Liver (tissue), 9 donors: ENCODE data around the gene SAMSN1. TPM values are rescaled to one million over a fixed set of nuclear protein-coding genes. Genes with fewer than 3 reads are reported as not detected.
"Not testable (repeated sequence)": the region's sequence is repeated elsewhere in the genome, so short reads cannot be mapped to it uniquely, and the experiment has no call there.

Source experiments
- DNase-seq: peaks from one replicate; pipeline ENCODE4 v3.0.0-alpha.2; 2017; ENCODE audit warnings: low spot score
- H3K27ac ChIP-seq, 2 donors: one replicate each; pipeline ENCODE4 v1.7.0; 2013; ENCODE audit warnings: inconsistent platforms in 2 of 2, low read length in 2 of 2, control low read depth in 1 of 2, low read depth in 1 of 2, mild to moderate bottlenecking in 1 of 2
- H3K27me3 ChIP-seq, 4 donors: one replicate each; pipeline versions ENCODE4 v1.6.1 to v1.7.0; 2013; ENCODE audit warnings: low read length in 3 of 4, inconsistent platforms in 1 of 4, mild to moderate bottlenecking in 1 of 4, moderate library complexity in 1 of 4; ENCODE audit not compliant: control insufficient read depth in 4 of 4, insufficient read depth in 4 of 4
- H3K36me3 ChIP-seq, 4 donors: one replicate each; pipeline versions ENCODE4 v1.6.1 to v1.7.0; 2013; ENCODE audit warnings: low read length in 3 of 4, mild to moderate bottlenecking in 3 of 4, low read depth in 1 of 4, moderate library complexity in 1 of 4; ENCODE audit not compliant: control insufficient read depth in 4 of 4, insufficient read depth in 3 of 4
- H3K4me1 ChIP-seq, 4 donors: one replicate each; pipeline versions ENCODE4 v1.6.1 to v1.7.0; 2013; ENCODE audit warnings: low read length in 3 of 4, mild to moderate bottlenecking in 3 of 4, moderate library complexity in 1 of 4; ENCODE audit not compliant: control insufficient read depth in 4 of 4, insufficient read depth in 4 of 4
- H3K4me3 ChIP-seq, 3 donors: one replicate each; pipeline versions ENCODE4 v1.6.1 to v1.7.0; 2013; ENCODE audit warnings: low read length in 3 of 3, control low read depth in 1 of 3, low read depth in 1 of 3, mild to moderate bottlenecking in 1 of 3
- H3K9ac ChIP-seq, 2 donors: one replicate each; pipeline ENCODE4 v1.7.0; 2013; ENCODE audit warnings: low read length in 2 of 2, mild to moderate bottlenecking in 2 of 2, moderate library complexity in 2 of 2, control low read depth in 1 of 2, low read depth in 1 of 2
- H3K9me3 ChIP-seq, 4 donors: one replicate each; pipeline versions ENCODE4 v1.6.1 to v1.7.0; 2013; ENCODE audit warnings: low read length in 3 of 4; ENCODE audit not compliant: control insufficient read depth in 4 of 4
- ATF3 ChIP-seq: IDR thresholded peaks from 2 replicates; pipeline ENCODE4 v1.6.1; 2016; ENCODE audit warnings: antibody characterized with exemption
- FOXA1 ChIP-seq: IDR thresholded peaks from 2 replicates; pipeline ENCODE4 v1.6.1; 2016; ENCODE audit warnings: antibody characterized with exemption
- FOXA2 ChIP-seq: IDR thresholded peaks from 2 replicates; pipeline ENCODE4 v1.6.1; 2016; ENCODE audit warnings: antibody characterized with exemption
- GABPA ChIP-seq, 2 donors: IDR thresholded peaks in 1 of 2; conservative IDR thresholded peaks in 1 of 2; 2 replicates each; pipeline ENCODE4 v1.6.1; 2016; ENCODE audit warnings: antibody characterized with exemption in 2 of 2, mild to moderate bottlenecking in 1 of 2, moderate library complexity in 1 of 2
- HNF4A ChIP-seq, 2 donors: conservative IDR thresholded peaks; 2 replicates each; pipeline ENCODE4 v1.6.1; 2016; ENCODE audit warnings: antibody characterized with exemption in 2 of 2, mild to moderate bottlenecking in 2 of 2
- HNF4G ChIP-seq: IDR thresholded peaks from 2 replicates; pipeline ENCODE4 v1.6.1; 2016; ENCODE audit warnings: antibody characterized with exemption
- JUND ChIP-seq, 2 donors: IDR thresholded peaks; 2 replicates each; pipeline ENCODE4 v1.6.1; 2016; ENCODE audit warnings: antibody characterized with exemption in 2 of 2
- MAX ChIP-seq: IDR thresholded peaks from 2 replicates; pipeline ENCODE4 v1.6.1; 2016; ENCODE audit warnings: antibody characterized with exemption
- REST ChIP-seq: IDR thresholded peaks from 2 replicates; pipeline ENCODE4 v1.6.1; 2016; ENCODE audit warnings: antibody characterized with exemption, mild to moderate bottlenecking
- SP1 ChIP-seq: IDR thresholded peaks from 2 replicates; pipeline ENCODE4 v1.6.1; 2018; ENCODE audit warnings: antibody characterized with exemption, mild to moderate bottlenecking
- YY1 ChIP-seq: IDR thresholded peaks from 2 replicates; pipeline ENCODE4 v1.6.1; 2016; ENCODE audit warnings: antibody characterized with exemption, mild to moderate bottlenecking
- ZBTB33 ChIP-seq: IDR thresholded peaks from 2 replicates; pipeline ENCODE4 v1.6.1; 2016; ENCODE audit warnings: antibody characterized with exemption
- WGBS: extraction: QIAGEN DNeasy Blood & Tissue Kit; methylation state at CpG from one replicate; pipeline ENCODE4 v1.1.7; 2013; 5-methylcytosine and 5-hydroxymethylcytosine counted together
- polyA plus RNA-seq, 2 donors: library from polyadenylated mRNA; stranded (reverse) in 1 of 2; unstranded in 1 of 2; fragments of 200-250 nt in 1 of 2; fragments of >200 nt in 1 of 2; fragmentation: Nextera tagmentation in 1 of 2; extraction: Ambion mirVana in 1 of 2; gene quantifications; one replicate each; pipeline versions ENCODE4 v1.2.1 to v1.2.3, GENCODE V29; 2013 to 2015
- total RNA-seq, 2 donors: library from RNA; depleted of rRNA; stranded (reverse); fragments of >200 nt; gene quantifications; one replicate each; pipeline ENCODE4 v1.2.3, GENCODE V29; 2014
- donor health status: healthy.
- donor health status: healthy.
- donor health status: healthy.
- donor health status: healthy.
- donor health status: healthy.

The SAMSN1 gene
- total and polyA plus RNA-seq, 4 donors = 2.2 to 9.0 (median 3.4) TPM

- TF ChIP-seq GABPA (IDR thresholded peaks at IDR 0.05 in 1 of 2, conservative IDR thresholded peaks at IDR 0.05 in 1 of 2) (no peak), ZBTB33 (no peak), FOXA1 (no peak)
Measured at GRCh38 chr21:14513804-14514203, 32.3 kb downstream of the SAMSN1 start (continued).

- not testable (repeated sequence) for H3K36me3 ChIP-seq, H3K27ac ChIP-seq
- 79% methylated on average over 2 of the region's 2 CpGs for WGBS
Measured at GRCh38 chr21:14506859-14507457, 39.2 kb downstream of the SAMSN1 start.

GRCh38 chr21:14500873-14501272, 45.2 kb downstream of the SAMSN1 start:
- Histone ChIP-seq H3K27me3 (no peaks in the 10 kb centered on the region), H3K4me3 (no peak overlapping the region), H3K36me3 (peaks cover 0 to 2% (median 0%) of the 10 kb centered on the region in 4 donors), H3K9me3 (no peaks in the 10 kb centered on the region), H3K9ac (no peak overlapping the region), H3K4me1 (no peaks in the 10 kb centered on the region), H3K27ac (no peak overlapping the region)
- no peak for DNase-seq
- no peak for TF ChIP-seq MAX
- no peak for TF ChIP-seq HNF4A (conservative IDR thresholded peaks at IDR 0.05)
- TF ChIP-seq ATF3 = no peak
- no peak for TF ChIP-seq ZBTB33
- no peak for TF ChIP-seq YY1
- TF ChIP-seq FOXA2 = no peak
- no peak for TF ChIP-seq SP1
- no peak for TF ChIP-seq REST
- TF ChIP-seq FOXA1 = no peak
- TF ChIP-seq HNF4G = no peak
- TF ChIP-seq JUND (IDR thresholded peaks at IDR 0.05) = no peak
- 81% methylated on average over 2 of the region's 2 CpGs for WGBS

More at GRCh38 chr21:14506859-14507457, 39.2 kb downstream of the SAMSN1 start:
- not testable (repeated sequence) for H3K4me3 ChIP-seq, H3K4me1 ChIP-seq, H3K27me3 ChIP-seq, DNase-seq, H3K9me3 ChIP-seq, H3K9ac ChIP-seq
